ENCODE measurements around the gene PDE4D. TPM values are rescaled to one million over a fixed set of nuclear protein-coding genes. Genes with fewer than 3 reads are reported as not detected.

PDE4D gene
- total and polyA plus RNA-seq, 2 of the 4 experiments (the other 2 are of a cell fraction) = 1.4 to 7.9 TPM

DNA sequence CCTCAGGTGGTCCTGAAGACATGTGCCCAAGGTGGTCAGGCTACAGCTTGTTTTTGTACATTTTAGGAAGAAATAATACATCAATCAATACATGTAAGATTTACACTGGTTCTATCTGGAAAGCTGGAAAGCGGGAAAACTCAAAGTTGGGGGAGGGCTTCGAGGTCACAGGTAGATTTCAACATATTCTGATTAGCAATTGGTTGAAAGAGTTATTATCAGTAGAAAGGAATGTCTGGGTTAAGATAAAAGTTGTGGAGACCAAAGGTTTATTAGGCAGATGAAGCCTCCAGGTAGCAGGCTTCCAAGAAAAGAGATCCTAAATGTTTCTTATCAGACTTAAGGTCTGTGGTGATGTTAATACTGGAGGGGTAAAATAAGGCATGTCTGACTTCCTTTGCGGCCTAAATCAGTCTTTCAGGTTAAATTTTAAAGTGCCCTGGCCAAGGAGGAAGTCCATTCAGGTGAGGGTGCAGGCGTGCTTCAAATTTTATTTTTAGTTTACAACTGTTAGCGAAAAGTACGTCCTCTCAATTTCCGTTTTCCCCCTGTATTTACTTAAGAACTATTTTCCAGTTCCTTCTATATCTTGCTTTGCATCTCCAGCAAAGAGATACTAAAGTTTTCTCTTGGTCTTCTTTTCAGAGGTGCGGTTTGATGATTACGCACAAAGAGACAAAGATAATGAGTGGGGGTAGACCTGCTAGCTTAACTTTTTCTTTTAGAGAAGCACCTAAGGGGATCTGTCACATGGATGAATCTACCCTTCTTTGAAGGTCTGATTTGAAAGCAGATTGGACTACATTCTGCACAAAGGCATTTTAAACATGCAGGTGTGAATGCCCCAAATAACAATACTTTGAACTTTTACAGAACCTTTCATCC lies 732.1 kb downstream of the PDE4D start:
- no peak overlapping the region for H3K4ac ChIP-seq (ENCODE audit: low read depth, low read length)
- H2AK9ac ChIP-seq (replicated peaks; ENCODE audit: low read depth, low read length, poor library complexity) = no peak overlapping the region
- no peak overlapping the region for H3K4me2 ChIP-seq (ENCODE audit: low read depth, low read length)
- H3K36me3 ChIP-seq (ENCODE audit: control insufficient read depth, insufficient read depth, low read length) = no peaks in the 10 kb centered on the region
- no peak overlapping the region for H3K18ac ChIP-seq (ENCODE audit: low read depth, low read length)
- no peak overlapping the region for H3K4me3 ChIP-seq (ENCODE audit: insufficient read depth, low read depth, low read length)
- no peak overlapping the region for H3K23ac ChIP-seq (ENCODE audit: low read depth, low read length)
- no TSS peak for BruUV-seq (replicated peaks)
- DNase-seq (no peak), ATAC-seq (ENCODE audit: low read depth) (no peak)
- H3K56ac ChIP-seq (ENCODE audit: extremely low read depth, insufficient read depth, low read length) = no peak overlapping the region
- H2AK5ac ChIP-seq (ENCODE audit: low read depth, low read length) = no peak overlapping the region
- H4K20me1 ChIP-seq (ENCODE audit: insufficient read depth, low read length) = no peaks in the 10 kb centered on the region
- in situ Hi-C loops (cut with MboI; ENCODE audit: low sequenced_read_pairs) (loop anchor here (25.0 kb wide), 1 partner anchor 674 kb away; the partner anchor contains the start of gene GAPT), intact Hi-C loops (cut with micrococcal nuclease) (no loop called here), dilution Hi-C loops (cut with HindIII; ENCODE audit: low sequenced_read_pairs, unreplicated experiment) (no loop called here)
- H3K79me1 ChIP-seq (ENCODE audit: low read depth in 1 of 2, low read length in 2 of 2) = no peaks in the 10 kb centered on the region
- H2AFZ ChIP-seq (replicated peaks; ENCODE audit: low read length, poor library complexity) = no peak overlapping the region
- no peak overlapping the region for H2BK15ac ChIP-seq (ENCODE audit: low read depth, low read length)
- H3K9me3 ChIP-seq (ENCODE audit: control insufficient read depth, insufficient read depth, low read length) = no peaks in the 10 kb centered on the region
- H2BK20ac ChIP-seq (ENCODE audit: low read depth, low read length) = no peak overlapping the region
- CTCF ChIA-PET = interaction anchor here (1.0 kb wide), 1 partner anchor 13 kb away, joined by 3 read pairs; no protein-coding TSS in a partner anchor
- no peak overlapping the region for H4K5ac ChIP-seq (ENCODE audit: low read depth, low read length)
- H4K91ac ChIP-seq (ENCODE audit: insufficient read depth, low read depth, low read length) = no peak overlapping the region
- H4K8ac ChIP-seq (ENCODE audit: low read depth in 2 of 2, low read length in 2 of 2) = no peak overlapping the region
- POLR2A ChIA-PET (ENCODE audit: unreplicated experiment) = no interaction called here
- peaks cover 4% of the 10 kb centered on the region for H3K4me1 ChIP-seq (ENCODE audit: control insufficient read depth, insufficient read depth, low read length)
- WGBS, 2 experiments (ENCODE audit: extremely low coverage in 2 of 2, insufficient read length in 1 of 2) = 100% methylated on average over 4 of the region's 9 CpGs; no CpG with 5 or more reads in 1 of the 2 experiments
- H2BK5ac ChIP-seq (ENCODE audit: low read depth, low read length, poor library complexity, severe bottlenecking) = no peak overlapping the region
- no peak overlapping the region for H2BK120ac ChIP-seq (ENCODE audit: low read depth, low read length)
- H3K27me3 ChIP-seq (ENCODE audit: control insufficient read depth, insufficient read depth, low read length) = no peaks in the 10 kb centered on the region
- H3K27ac ChIP-seq (ENCODE audit: insufficient read depth, low read length) = no peak overlapping the region
- peaks cover 4% of the 10 kb centered on the region for H3K9me1 ChIP-seq (ENCODE audit: insufficient read depth, low read length)
- TF ChIP-seq MXI1 (IDR thresholded peaks at IDR 0.05; ENCODE audit: borderline replicate concordance, low read depth, low read length) (no peak), BHLHE40 (IDR thresholded peaks at IDR 0.05; ENCODE audit: low read depth, low read length) (no peak), RAD21 (IDR thresholded peaks at IDR 0.05; ENCODE audit: low read length) (no peak), RCOR1 (IDR thresholded peaks at IDR 0.05; ENCODE audit: insufficient replicate concordance, low read length) (no peak)
- TF ChIP-seq, protein P1, sequence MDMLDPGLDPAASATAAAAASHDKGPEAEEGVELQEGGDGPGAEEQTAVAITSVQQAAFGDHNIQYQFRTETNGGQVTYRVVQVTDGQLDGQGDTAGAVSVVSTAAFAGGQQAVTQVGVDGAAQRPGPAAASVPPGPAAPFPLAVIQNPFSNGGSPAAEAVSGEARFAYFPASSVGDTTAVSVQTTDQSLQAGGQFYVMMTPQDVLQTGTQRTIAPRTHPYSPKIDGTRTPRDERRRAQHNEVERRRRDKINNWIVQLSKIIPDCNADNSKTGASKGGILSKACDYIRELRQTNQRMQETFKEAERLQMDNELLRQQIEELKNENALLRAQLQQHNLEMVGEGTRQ (IDR thresholded peaks at IDR 0.05; ENCODE audit: low read depth, low read length) = no peak
- no peak overlapping the region for H3K14ac ChIP-seq (replicated peaks; ENCODE audit: low read depth, low read length)
- no peak overlapping the region for H3K9ac ChIP-seq (ENCODE audit: low read depth, low read length)

Measured in IMR-90 (cell line).